GM21576 (cell line): ENCODE results near the gene ERP27.

Experiments
- ATAC-seq: cut with Tn5 transposase; IDR thresholded peaks from one replicate; pipeline ENCODE4 v1.9.1; 2021; ENCODE audit warnings: mild to moderate bottlenecking, moderate library complexity; ENCODE audit not compliant: unreplicated experiment

ERP27 gene

DNA sequence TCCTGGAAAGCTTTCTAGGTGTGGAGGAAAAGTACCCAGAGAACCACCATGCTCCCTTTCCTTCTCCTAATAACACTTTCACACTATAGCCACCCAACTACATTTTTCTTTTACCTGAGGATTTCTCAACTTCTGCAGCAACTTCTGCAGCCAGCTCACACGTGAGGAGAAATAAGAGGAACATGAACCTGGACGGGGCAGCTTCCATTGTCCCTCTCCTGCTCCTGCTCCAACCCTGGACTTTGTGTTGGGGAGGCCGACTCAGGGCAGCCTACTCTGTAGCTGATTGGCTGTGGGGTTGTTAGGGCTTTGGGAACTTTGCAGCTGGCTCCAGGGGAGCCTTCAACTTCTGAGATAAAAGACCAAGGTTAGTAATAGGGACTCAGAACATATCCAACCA lies at the start of gene ERP27:
TSS of gene ERP27 (minus strand) at position 237 of the 400 bp plus-strand sequence. CDS start at position 208, 29 bp downstream.
- ATAC-seq, result no peak

DNA sequence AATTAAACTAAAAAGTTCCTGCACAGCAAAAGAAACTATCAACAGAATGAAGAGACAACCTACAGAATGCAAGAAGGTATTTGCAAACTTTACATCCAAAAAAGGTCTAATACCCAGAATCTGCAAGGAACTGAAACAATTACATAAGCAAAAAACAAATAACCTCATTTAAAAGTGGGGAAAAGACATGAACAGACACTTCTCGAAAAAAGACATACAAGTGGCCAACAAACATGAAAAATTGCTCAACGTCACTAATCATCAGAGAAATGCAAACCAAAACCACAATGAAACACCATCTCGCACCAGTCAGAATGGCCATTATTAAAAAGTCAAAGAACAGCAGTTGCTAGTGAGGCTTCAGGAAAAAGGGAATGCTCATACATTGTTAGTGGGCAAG lies 49.7 kb upstream of the ERP27 start:
- no peak for ATAC-seq

GRCh38 chr12:14986449-14986848 lies 48.1 kb upstream of the ERP27 start:
- ATAC-seq, result no peak

DNA sequence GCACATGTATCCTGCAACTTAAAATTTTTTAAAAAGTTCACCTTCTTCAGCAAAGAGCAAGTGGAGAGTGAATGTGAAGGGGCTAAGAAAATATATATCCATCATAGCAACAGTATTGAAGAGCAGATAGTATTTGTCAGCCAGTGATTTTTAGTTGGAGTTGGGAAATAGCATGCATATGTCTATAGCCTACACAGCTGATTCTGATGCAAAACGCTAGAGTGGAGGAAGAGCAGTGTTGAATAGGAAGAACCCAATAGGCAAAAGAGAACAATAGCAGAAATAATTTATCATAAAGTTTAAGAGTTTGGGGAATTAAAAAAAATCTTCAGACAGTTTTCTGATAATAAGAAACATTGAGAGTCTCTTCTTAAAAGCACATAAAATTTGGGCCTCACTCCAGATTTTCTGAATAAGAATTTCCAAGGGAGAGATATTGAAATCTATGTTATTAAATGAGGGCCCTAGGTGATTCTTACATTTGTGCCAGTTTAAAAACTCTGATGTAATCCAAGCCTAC lies 46.5 kb upstream of the ERP27 start:
- no peak for ATAC-seq

GRCh38 chr12:14984036-14984435 lies 45.7 kb upstream of the ERP27 start:
- no peak for ATAC-seq

DNA sequence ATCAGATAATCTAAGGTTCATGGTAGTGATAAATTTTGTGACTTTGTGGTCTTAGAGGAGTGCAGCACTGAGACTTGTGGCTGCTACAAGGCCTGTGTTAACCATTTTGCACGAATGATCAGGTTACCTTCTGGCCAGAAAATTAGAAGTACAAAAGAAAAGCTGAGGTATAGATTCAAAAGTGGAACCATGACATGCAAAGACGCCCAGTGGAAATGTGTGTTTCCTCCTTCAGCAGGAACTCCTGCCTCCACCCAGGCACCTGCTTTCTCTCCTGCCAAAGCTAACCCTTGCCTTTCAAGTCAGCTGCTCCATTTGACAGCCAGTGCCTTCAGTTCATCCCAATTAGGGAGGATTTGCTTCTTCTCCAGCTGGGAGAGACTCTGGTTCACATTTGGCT lies 44.7 kb upstream of the ERP27 start:
- ATAC-seq, result no peak

GRCh38 chr12:14982562-14982961 lies 44.2 kb upstream of the ERP27 start:
- no peak for ATAC-seq

DNA sequence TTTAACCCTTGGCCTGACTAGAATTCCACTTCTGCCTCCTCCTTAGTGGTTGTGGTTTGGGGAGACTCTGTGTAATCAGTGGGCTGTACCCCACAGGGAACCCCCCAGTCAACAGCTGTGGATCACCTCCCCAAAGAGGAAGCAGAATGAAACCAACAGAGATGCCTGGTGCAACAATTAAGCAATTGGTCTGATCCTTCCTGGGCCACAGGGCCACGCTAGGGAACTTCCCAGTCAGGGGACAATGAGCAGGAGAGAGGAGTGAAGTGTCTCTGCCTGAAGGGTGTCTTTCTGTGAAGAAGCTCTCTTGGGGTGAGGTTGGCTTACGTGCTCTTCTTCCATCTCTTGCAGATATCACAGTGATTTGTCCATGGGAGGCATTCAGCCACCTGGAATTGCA lies 42.7 kb upstream of the ERP27 start:
- no peak for ATAC-seq

DNA sequence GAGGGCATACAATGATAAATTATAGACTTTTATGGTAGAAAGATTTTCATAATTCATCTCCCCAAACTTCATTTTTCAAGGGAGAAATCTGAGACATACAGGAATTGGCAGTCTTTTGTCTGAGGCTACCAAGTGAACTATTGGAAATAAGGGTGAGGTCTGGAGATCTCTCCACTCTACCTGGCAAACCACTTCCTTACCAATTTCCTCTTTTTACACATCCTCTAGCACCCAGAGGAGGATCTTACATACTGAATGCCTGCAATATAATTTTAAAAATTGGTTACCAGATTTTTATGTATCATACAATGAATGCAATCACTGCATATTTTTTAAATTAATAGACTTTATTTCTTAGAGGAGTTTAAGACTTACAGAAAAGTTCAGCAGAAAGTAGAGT lies 41.1 kb upstream of the ERP27 start:
- no peak for ATAC-seq

DNA sequence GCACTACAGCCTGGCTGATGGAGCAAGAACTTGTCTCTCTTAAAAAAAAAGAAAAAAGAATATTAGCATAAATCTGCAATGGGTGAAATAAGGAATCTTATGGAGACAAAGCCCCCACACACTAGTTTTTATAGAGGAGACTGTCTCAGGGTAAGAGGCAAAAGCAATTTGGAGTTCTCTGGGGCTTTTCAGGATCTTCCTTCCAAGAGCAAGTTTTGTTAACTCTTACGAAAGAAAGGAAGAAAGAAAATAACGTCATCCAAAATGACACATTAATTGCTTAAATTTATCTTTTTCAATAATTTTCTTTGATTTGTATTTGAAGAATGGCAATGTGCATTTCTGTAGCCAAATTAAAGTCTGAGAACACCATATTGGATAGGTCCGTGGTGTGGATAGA lies 38.3 kb upstream of the ERP27 start:
- no peak for ATAC-seq

DNA sequence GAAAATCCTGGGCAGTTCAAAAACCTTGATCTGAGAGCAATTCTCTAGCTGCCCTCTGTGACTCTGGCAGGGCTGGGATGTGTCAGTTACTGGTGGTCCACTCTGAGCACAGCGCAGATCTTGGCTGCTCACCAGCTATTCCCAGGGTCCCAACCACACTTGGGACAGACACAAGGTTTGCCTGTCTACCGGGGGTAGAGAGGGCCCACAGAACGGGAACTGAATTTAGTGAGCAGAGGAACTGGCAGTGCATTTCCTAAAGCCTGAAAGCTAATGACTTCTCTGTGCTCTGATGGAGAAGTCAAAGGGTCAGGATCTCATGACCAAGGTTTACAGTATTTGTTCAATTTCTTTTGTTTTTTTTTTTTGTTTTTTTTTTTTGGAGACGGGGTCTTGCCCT lies 37.1 kb upstream of the ERP27 start:
- ATAC-seq, result no peak

DNA sequence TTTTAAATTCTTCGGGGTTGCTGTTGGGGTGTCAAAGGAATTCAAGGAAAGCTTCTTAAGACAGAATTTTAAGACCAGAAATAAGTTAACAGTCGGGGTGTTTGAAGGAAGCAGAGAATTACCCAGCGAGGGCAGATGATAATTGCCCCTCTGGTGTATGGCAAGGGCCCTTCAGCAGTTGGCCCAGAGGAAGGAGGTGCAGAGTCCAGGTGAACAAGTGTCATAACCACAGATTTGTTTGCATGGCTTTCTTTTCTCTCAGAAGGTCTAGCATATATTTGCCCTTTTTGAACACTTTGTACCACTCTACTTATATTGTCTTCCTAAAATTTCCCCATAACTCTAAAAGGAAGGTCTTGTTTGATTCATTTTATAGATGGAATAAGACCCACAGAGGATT lies 36.3 kb upstream of the ERP27 start:
- no peak for ATAC-seq

- no peak for ATAC-seq
Observed at GRCh38 chr12:14972816-14973215, 34.5 kb upstream of the ERP27 start, which contains the start of gene PDE6H. PDE6H (plus strand) TSS chr12:14973042; CDS start chr12:14978013, 4,971 bp downstream.

DNA sequence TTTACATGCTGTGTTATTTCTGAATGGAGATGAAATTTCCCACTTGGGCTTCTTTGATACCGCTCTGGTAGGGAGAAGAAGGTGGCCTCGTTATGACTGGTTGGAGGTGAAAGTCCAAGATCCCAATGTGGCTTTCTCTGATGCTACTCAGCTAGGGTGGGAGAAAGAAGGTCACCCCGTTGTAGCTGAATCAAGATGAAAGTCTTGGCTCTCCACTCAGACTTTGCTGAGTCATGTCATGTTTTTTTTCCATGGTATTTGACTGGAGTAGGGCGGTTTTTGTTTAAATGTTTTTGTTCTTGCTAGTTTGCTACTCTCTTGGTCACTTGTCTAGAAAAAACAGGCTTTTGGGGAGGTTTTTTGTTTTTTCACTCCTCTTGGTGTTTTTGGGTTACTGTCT lies 32.1 kb upstream of the ERP27 start:
- no peak for ATAC-seq

- ATAC-seq, result no peak
Observed at GRCh38 chr12:14968478-14968877, 30.1 kb upstream of the ERP27 start.

DNA sequence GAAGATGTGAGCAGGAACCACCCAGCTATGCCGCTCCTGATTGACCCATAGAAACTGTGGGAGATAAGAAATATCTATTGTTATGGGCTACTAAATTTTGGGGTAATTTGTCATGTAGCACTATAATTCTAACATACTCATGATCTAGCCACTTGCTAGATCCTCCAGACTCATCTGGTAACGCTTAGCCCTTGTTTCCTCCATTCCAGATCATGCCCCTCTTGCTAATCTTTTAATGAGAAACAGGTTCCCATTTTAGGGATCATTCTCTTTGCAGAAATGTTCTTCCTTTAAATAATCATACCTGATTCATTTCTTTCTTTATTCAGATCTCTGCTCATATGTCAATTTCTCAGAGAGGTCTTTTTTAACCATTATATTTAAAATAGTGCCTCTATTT lies 26.9 kb upstream of the ERP27 start:
- no peak for ATAC-seq

DNA sequence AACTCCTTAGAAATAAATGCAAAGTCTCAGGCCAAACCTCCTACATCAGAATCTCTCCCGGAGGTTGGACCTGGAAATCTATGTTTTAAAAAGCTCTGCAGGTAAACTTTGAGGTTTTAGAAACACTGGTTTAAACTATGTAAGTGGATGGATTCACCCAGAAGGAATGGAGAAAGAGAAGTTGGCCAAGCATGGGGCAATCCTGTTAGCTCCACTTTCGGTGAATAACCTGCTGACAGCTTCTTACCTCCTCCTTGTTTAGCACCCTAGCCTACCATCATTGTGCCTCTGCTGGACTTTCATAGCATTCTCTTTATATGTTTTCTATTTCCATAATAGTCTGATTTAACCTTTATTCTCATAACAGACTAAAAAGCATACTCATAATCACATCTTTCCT lies 26.1 kb upstream of the ERP27 start:
- no peak for ATAC-seq

DNA sequence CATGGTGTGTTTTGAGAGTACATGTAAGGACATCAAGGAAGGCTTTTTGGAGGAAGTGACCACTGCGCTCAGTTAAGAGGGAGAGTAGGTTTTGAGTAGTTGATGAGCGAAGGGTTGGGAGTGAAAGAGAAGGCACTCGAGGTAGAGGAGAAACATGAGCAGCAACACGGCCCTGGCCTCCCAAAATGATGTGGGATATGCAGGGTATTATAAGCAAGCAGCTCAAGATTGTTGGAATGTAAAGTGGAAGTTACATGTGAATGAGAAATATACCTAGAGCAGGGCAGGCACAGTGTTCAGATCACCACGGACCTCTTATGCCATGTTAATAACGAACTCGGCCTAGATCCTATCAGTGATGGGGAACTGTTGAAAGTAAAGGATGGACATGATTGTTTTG lies 25.2 kb upstream of the ERP27 start:
- no peak for ATAC-seq

DNA sequence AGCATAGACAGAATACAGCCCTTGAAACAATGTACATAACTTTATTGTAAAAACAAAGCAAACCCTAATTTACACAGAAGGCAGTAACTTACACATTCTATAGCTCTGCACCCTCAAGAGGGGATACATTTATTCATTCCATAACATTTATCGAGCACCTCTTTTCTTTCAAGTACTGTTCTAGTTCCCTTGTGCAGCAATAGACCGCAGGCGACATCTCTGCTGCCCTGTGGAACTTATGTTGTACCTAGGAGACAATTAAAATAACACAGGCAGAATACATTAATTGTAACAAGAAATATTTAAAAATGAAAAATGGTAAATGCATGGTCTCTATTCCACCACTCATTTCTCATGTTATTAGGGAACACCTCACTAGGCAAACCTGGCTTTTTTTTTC lies 24.5 kb upstream of the ERP27 start:
- no peak for ATAC-seq

GRCh38 chr12:14962153-14962539 lies 23.8 kb upstream of the ERP27 start:
- ATAC-seq, result no peak

DNA sequence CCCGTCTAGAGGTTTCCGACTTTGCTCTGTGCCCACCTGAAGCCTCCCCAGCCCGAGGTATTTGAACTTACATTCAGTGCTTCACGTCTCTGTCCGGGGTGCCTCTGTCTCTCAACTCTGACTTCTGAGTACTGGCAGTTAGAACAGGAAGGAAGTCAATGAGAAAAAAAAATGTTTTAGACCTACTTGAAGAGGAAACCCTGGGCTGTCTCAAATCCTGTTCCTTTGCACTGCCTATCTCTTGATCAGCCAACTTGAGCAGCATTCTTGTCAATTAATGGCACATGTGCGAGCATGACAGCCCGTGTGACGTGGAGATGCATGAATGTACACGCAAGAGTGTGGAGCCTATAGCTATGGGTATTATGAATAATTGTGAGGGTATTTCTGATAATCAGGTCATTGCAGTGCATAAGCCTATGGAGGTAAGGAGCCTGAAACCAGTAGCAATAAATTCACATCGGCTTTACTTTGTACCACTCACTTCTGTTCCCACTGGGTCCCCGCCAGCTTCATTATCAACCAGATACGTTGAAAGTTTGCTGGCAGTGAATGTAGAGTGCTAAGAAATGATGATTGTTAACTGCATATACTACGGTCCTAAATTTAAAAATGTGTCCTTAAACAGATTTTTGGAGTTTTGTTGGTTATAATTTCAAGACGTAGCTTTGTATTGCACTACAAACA lies 23.3 kb upstream of the ERP27 start, which contains the start of gene ARHGDIB:
TSS of gene ARHGDIB (minus strand) at position 136 of the 687 bp plus-strand sequence. CDS start 10,889 bp downstream, outside the sequence.
- peak; percentile 67 for ATAC-seq

DNA sequence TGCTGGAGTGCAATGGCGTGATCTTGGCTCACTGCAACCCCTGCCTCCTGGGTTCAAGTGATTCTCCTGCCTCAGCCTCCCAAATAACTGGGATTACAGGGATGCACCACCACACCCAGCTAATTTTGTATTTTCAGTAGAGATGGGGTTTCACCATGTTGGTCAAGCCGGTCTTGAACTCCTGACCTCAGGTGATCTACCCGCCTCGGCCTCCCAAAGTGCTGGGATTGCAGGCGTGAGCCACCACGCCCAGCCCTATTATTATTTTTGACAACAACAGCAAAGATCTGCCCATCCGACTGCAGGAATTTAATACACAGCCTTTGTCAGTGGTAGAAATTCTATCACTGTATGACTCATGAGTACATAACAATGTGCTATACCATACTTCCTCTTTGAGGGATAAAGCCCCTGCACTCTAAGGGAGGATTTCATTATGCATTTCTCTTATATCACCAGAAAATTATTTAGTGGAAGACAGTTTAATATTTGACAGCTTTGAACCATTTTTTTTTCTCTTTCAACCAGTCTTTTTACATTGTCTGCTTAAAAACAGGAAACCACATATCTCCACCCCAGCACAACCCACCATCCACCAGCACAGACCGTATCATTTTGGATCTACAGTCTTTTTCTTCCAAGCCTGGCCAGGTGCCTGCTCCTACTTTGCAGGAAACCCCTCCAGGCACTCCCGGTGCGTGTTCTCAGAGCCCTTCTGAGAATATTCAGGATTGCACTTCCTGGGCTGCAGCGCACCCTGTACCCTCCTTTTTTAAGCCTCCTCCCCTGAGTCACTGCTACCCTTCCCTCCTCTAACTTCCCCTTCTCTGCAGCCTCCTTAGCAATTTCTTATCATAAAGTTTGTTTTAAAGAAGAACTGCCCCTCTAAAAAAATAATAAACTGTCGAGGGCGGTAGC lies 22.5 kb upstream of the ERP27 start:
- peak; percentile 32 for ATAC-seq
